C1 segment of cervical spinal cord (tissue), 14 donors: Measurements from ENCODE around the gene GORASP2.
A peak's percentile ranks its signal among the peaks of the same experiment; 100 is the strongest.
"Not testable (repeated sequence)": the region's sequence is repeated elsewhere in the genome, so short reads cannot be mapped to it uniquely, and the experiment has no call there.

Experiments
- DNase-seq, 14 donors: peaks; one replicate each; lab custom pipeline; 2025; lab: John Stamatoyannopoulos, UW

The GORASP2 gene

DNA sequence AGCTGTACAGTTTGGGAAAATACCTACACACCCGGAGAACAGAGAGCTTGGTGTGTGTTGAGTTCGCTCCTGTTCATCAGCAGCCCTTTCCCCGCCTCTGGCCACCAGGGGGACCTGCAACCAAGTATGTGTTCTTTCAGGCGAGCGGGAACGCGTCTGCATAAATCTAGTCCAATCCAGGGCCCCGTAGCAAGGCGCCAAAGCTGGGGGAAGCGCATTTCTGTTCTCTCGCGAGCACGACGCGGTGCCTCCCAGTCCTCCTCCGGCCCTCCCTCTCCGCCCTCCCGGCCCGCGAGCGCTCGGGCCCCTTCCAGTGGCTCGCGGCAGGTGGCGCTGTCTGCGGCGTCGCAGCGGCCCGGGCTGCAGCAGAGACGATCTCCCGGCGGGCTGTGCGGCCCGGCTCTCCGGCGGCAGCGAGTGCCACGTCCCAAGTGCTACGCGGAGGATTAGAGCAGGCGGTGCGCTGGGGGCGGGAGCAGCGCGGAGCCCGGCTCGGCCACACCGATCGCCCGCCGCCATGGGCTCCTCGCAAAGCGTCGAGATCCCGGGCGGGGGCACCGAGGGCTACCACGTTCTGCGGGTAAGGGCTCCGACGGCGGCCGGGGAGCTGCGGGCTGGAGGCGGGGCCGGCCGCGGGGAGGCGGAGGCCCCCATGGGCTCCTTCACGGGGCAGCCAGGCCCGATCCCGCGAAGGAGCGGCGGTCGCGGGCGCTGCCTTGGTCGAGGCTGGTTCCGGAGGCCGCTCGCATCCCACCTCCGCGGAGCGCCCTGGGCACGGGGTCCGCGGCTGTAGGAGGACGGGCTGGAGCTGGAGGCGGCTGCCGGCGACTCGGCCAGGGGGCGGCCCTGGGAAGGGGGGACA is at the start of gene GORASP2:
GORASP2 (plus strand) TSS at position 430 of the 862 bp plus-strand sequence; CDS start at position 518, 88 bp downstream.
- DNase-seq: peak; percentile 88 to 99 (median 94)

DNA sequence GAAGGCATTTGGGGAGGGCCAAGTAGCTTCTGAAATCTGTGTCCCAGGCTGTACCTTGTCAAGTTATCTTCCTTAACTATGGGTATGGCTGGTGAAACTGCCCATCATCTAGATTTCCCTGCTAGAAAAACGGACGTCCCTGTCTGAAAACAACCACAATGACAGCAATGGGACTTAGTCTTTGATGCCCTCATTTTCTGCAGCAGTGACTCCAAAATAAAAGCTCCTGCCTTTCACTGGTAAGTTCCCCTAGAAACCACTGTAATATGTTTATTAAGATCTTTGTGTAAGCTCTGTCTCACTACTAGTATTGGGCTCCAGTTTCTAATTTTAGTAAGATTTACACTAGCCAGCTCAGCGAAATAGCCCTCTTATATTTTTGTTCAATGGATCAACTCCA is 47.2 kb upstream of the GORASP2 start:
- DNase-seq: no peak

DNA sequence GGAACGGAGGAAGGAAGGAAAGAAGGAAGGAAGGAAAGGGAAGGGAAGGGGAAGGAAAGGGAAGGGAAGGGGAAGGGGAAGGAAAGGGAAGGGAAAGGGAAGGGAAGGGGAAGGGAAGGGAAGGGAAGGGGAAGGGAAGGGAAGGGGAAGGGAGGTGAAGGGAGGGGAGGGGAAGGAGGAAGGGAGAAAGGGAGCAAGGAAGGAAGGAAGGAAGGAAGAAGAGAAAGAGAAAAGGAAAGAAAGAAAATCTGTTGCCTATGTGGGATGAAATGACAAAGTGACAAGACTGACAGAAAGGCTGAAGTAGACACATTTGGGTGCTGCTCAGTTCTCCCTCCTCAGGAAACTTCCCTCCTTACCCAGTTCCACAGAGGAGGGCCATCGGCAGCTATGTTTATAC is 46.3 kb upstream of the GORASP2 start:
- no peak for DNase-seq

DNA sequence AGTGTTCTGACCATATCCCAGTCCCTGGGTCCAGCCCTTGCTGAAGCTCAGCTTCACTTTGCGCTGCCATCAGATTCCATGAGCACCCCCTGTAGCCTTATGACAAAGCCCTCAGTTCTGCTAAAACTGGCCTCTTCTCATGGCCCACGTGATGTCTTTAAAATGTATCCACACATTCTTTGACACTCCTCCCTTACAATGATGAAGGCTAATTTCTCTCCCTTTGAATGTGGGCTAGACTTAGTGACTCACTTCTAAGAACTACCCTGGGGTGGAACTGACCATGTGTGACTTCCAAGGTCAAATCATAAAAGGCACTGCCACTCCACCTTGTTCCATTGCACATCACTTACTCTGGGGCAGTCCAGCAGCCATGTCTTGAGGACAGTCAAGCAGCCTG is 45.4 kb upstream of the GORASP2 start:
- no peak for DNase-seq

DNA sequence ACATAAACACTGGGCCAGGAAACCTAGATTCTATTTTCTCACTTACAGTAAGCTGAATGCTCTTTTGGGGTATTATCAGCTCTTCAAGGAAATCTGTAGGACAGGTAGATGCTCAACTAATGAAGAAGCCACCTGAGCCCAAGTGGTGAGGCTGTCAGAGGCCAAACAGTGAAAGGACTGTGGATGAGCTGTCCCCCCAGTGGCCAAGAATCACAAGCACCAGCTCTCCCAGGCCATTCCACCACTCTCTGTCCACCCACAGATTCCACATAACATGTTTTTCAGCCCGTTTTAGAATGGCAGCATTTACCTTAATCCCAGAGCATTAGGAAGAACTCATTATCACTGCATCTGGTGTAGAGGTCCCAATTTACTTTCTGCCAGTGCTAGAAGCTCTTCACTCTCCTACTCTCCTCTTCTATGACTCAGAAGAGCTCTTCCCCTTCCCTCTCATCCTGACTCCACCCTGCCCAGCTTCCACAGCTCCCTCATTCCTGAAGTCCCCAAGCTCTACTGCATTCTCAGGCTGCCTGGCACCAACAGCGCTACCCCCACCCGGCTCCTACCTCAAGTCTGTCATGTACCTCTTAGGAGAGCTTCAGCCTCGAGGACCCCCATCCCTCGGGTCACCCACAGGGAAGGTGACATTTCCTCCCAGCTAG is 43.8 kb upstream of the GORASP2 start:
- DNase-seq: no peak

DNA sequence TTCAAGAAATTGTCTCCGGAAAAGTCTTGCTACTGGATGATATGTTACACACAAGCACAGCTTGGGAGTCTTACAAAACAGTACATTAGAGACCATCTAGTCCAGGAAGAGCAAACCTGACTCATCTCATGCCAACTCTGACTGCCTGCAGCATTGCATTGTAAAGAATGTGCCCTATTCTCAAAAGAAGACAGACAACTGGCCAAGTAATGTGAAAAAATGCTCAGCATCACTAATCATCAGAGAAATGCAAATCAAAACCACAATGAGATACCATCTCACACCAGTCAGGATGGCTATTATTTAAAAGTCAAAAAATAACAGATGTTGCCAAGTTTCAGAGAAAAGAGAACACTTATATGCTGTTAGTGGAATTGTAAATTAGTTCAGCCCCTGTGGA is 42.7 kb upstream of the GORASP2 start:
- no peak for DNase-seq

DNA sequence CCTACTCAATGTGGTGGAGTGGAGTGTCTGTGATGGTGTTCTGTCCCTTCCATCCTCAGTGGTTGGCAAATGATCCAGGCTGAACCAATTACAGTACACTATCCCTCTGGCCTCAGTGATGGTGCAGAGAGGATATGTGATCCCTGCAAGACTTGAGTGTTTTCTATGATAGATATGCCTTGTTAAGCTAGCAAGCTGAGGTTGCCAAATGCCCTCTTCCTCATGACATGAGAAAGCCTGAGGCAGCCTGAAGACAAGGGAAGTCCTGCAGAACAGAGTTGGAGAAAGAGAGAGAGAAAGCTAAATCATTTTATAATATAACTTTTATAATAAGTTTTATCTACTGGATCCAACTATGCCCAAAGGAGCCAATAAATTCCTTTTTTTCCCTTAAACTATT is 41.6 kb upstream of the GORASP2 start:
- no peak for DNase-seq

DNA sequence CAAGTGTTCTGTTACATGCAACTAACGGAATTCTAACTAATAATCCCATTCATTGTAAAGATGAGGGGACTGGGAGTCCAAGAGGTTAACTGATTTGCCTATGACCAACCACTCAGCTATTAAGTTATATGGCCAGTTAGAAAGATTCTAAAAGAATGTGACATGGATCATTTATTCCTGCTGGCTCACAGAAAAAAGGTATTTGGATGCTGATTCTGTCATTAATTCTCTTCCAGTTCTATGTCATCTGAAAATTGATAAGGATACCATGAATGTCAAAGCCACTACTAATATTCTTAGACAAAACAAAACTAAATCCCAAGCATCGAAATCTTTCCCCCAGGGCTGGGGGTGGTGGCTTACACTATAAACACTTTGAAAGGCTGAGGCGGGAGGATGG is 41.2 kb upstream of the GORASP2 start:
- no peak for DNase-seq

DNA sequence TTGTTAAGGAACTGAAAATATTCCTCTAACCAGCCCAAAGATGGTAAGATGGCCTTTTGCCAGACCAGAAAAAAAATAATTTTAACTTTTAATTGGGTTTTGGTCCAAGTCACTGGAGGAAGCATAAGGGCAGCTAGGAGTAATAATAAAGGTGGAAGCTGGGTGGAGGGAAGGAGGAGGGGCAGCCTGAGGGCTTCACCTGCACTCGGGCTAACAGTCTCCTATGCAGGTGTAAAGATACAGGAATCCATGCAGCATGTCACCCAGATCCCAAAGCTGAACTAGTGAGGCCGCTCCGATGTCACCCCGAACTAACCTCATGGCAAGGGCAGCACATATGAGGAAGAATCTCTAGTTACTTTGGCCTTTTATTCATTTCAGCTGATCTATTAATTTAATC is 37.2 kb upstream of the GORASP2 start:
- DNase-seq: no peak

DNA sequence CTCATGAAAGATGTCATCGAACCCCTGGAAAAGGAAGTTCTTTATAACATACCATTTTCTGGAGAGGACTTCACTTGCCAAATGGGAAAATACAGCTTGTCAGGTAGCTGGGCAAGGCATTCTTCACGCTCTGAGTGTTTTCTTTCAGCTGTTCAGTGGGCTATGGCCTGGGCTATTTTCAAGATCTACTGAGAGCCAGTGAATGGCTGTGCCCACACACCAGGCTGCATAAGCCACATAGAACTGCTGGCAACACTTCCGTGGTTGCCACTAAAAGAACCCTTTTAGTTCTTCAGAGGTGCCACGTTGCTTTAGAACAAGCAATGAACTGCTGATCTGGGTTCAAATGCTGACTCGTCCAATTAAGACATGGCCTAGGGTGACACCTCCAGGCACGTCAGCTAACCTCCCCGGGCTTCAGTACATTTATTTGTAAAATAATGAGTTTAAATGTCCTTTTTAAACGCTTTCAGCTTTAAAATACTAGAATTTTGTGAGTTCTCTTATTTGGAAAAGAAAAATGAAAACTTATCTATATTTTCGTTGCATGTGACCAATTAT is 36.6 kb upstream of the GORASP2 start:
- DNase-seq: no peak

DNA sequence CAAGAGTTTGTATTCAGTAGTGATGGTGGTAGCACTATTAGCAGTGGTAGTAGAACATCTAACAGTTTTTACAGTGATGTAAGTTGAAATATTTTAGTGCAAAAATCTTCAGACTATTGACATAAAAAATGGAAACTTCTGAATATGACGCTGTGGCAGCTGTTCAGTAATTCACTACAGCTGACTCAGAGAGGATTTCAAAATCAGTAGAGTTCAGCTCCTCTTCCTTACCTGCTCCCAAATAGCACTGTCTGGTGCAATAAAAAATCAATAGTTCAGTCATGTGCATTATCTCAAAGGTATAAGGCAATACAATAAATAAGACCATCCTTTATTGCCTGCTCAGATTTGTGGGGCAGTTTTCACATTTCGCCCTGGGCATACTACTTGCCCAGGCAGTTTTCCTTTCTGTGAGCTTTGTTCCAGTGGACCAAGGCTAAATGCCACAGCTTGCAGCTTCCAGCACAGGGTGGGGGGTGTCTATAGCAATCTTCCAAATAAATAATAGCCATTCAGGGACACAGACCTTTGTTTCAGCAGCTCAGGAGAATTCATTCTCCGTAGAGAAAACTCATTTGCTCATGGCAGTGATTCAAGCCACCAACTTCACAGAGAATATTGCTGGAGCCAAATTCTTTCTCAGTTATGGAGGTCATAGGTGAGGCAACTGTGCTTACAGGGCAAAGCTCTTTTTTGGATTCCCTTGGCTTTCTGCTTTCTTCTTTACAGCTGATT is 33.9 kb upstream of the GORASP2 start:
- no peak for DNase-seq

DNA sequence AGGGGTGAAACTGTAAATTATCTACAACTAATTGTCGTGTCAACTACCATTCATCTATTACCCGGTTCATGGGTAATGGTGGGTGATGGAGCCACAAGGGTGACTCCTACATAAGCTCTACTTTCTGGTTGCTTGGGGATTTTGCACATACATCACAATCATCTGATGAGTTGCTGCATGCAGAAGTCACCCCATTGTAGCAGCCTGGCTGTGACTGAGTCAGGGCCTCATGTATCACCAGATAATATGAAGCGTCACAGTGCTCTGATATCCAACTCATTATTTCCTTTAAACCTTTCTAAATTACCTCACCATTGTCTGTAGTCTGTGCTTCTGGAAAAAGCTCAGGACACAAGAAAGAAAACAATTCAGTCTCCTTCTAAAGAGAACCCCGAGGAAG is 32.4 kb upstream of the GORASP2 start:
- no peak for DNase-seq

DNA sequence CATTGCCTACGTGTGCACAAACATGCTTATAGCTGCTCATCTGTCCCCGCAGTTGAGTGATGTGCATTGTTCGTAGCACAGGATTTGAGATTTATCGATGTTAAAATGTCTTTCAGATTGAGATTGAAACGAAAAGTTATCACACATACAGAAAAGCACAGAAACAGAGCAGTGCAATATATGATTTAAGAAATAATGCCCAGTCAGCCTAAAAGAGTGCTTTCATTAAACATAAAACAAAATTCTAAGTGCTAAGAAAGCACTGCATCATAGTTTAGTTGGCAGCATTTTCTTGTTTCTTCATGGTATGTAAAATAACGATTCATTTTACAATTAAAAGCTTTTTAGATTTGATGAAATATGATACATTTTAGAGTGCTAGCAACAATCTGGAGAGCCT is 31.9 kb upstream of the GORASP2 start:
- DNase-seq: no peak

DNA sequence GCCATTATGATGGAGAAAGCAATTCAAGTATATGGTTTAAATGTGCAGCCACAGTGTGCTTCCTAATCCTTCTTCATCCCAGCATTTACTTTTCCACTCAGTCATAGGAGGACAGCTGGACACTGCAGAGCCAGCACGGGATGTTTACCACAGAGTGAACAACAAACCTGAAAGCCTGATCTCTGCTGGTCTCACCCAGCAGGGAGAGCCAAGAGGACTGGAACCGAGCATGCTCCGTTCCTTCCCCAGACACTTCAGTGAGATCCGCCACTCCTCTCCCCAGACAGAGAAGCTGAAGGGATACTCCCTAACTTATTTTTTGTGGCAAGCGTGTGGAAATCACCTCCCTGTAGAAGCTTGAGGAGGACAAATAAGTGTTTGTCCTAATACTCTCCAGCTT is 23.2 kb upstream of the GORASP2 start:
- no peak for DNase-seq

DNA sequence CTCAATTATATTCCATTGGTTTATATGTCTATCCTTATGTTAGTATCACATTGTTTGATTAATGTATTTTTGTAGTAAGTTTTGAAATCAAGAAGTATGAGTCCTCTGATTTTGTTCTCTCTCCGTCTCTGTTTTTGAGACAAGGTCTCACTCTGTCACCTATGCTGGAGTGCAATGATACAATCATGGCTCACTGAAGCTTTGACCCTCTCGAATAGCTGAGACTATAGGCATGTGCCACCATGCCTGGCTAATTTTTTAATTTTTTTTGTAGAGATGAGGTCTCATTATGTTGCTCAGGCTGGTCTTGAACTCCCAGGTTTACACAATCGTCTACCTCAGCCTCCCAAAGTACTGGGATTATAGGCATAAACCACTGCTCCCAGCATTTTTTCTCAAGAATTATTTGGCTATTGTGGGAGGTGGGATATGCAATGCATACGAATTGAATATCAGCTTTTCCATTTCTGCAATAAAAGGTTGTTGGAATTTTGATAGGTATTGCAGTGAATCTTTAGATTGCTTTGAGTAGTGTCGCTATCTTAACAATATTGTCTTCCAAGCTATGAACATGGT is 17.7 kb upstream of the GORASP2 start:
- DNase-seq: no peak

DNA sequence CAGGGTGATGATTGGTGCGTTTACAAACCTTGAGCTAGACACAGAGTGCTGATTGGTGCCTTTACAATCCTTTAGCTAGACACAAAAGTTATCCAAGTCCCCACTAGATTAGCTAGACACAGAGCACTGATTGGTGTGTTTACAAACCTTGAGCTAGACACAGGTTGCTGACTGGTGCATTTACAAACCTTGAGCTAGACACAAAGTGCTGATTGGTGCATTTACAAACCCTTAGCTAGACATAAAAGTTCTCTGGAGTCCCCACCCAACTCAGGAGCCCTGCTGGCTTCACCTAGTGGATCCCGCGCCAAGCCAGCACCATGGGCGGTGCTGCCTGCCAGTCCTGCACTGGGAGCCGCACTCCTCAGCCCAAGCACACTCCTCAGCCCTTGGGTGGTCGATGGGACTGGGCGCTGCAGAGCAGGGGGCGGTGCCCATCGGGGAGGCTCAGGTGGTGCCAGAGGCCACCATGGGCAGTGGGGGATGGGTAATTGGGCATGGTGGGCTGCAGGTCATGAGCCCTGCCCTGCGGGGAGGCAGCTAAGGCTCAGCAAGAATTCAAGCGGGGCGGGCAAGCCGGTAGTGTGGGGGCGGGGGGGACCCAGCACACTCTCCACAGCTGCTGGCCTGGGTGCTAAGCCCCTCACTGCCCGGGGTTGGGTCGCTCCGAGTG is 13.9 kb upstream of the GORASP2 start:
- DNase-seq: not testable (repeated sequence)

DNA sequence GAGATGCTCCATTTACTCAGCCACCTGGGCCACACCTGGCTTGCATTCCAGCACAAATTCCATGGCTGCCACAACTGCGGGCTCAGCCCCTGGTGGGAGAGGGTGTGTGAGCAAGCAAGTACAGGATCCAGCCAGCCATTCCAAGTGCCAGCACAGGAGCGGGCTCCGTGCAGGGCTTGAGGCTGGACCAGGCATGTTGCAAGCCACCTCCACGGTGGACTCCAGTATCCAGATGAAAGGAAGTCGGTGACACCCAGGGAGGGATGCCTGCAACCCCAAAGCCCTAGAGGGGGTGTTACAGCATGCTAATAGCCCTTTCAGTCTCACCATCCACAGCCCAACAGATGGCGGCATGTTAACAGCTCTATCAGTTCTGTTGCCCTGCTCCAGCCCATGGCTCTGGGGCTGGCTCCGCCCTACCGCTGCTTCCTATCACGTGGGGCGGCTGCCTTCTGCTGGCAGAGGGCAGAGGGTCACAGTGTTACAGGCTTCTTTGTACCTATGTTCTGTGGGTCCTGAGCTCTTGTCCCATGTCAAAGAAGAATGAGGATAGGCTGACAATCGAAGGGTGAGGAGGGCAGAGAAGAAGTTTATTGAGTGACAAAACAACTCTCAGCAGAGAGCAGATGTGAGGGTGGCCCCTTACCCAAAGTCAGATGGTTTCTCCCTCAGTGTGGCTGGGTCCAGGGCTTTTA is 11.7 kb upstream of the GORASP2 start:
- DNase-seq: no peak

DNA sequence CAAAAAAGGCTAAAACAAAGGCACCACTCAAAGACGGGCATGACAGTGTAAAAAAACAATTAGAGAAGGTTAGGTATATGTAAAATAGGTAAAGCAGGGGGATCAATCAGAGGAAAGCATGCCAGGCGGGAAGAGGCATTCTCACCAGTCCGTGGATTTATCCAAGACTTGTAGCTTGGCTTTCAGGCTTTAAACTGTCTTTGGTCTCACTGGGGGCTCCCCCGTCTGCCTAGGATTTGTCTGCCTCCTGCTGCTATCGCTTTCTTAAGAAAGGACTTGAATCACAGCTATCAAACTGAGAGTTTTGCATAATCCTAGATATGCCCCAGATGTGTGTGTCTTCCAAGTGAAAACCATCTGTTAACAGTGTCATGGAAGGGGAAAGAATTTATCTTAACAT is 11.1 kb upstream of the GORASP2 start:
- no peak for DNase-seq

DNA sequence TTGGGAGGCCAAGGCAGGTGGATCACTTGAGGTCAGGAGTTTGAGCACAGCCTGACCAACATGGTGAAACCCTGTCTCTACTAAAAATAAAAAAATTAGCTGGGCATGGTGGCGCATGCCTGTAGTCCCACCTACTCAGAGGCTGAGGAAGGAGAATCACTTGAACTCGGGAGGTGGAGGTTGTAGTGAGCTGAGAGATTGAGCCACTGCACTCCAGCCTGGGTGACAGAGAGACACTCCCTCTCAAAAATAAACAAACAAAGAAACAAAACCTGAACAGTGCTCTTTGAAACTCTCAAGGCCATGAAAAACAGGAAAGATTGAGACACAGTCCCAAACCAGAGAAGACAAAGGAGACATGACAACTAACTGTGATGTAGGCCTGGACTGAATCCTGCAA is 7.2 kb upstream of the GORASP2 start:
- DNase-seq: not testable (repeated sequence)

DNA sequence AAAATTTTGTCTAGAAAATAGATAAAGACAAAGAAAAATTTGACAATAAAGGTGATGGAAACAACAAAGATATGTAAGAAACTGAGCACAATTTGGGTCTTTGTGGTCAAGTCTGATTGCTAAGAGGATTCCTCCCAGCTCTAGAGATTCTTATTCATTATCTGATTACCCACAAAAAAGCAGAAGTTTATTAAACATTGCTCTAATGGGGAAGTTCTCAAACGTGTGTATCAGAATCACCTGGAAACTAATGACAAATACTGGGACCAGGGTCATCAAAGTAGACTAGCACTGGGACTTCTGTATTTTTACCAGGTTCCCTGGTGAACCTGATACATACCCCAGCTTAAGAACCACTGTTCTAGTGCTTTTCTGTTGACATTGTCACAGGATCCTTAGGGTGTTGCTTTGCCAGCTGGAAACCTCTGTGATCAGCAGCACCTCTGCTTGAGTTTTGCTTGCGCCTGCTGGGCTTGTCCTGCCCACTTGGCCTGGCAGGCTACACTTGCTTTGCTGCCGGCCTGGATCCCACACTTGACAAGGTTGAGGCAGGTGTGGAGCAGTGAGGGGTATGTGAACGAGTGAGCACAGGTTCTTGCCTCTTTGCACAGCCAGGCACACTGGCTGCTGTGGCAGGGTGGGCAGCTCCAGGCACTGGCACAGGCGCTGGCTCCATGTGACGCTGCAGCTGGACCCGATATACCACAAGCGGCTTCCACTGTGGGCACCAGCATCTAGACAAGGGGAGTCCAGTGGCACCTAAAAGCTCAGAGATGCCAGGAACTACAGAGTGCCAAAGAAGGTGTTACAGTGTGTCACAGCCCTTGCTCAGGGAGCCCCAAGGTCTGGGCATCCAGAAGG is 6.2 kb upstream of the GORASP2 start:
- no peak for DNase-seq
